Measurements from ENCODE around the gene STOX2. TPM values are rescaled to one million over a fixed set of nuclear protein-coding genes. Genes with fewer than 3 reads are reported as not detected.
"Not testable (repeated sequence)": the region's sequence is repeated elsewhere in the genome, so short reads cannot be mapped to it uniquely, and the experiment has no call there.

The STOX2 gene
- total and polyA plus RNA-seq, 9 donors, result 2.2 to 16.4 (median 6.4) TPM

DNA sequence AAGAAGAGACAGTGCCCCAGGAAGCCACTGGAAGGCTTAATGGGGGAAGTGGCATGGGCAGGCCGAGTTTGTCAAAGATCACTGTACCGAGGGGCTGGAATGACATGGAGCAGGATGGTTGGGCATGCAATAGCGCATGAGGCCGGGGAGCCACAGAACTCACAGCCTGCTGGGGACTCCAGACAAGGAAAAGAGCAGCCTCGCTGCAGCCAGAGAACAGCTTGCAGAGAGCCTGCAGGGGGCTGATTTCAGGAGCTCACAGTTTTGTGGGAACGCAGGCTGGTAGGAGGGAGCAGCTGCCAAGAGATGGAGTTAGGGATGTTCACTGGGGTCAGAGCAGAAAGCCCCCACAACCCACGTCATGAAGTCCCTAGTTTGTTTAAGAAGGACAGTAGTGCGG lies 45.4 kb downstream of the STOX2 start:
- Histone ChIP-seq H3K4me3 (no peak overlapping the region), H3K36me3 (no peaks in the 10 kb centered on the region), H3K9me3 (no peaks in the 10 kb centered on the region), H3K27me3 (no peaks in the 10 kb centered on the region), H3K27ac (no peak overlapping the region), H3K4me1 (ENCODE audit: insufficient read depth) (no peaks in the 10 kb centered on the region)
- no peak for DNase-seq
- intact Hi-C loops (cut with DNase I), result no loop called here
- TF ChIP-seq POLR2A (IDR thresholded peaks at IDR 0.05) (no peak), EP300 (IDR thresholded peaks at IDR 0.05) (no peak)
- TF ChIP-seq, protein P1, sequence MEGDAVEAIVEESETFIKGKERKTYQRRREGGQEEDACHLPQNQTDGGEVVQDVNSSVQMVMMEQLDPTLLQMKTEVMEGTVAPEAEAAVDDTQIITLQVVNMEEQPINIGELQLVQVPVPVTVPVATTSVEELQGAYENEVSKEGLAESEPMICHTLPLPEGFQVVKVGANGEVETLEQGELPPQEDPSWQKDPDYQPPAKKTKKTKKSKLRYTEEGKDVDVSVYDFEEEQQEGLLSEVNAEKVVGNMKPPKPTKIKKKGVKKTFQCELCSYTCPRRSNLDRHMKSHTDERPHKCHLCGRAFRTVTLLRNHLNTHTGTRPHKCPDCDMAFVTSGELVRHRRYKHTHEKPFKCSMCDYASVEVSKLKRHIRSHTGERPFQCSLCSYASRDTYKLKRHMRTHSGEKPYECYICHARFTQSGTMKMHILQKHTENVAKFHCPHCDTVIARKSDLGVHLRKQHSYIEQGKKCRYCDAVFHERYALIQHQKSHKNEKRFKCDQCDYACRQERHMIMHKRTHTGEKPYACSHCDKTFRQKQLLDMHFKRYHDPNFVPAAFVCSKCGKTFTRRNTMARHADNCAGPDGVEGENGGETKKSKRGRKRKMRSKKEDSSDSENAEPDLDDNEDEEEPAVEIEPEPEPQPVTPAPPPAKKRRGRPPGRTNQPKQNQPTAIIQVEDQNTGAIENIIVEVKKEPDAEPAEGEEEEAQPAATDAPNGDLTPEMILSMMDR (IDR thresholded peaks at IDR 0.05), result no peak
- 95 to 97% (median 96%) methylated on average over 8 of the region's 8 CpGs for WGBS, 3 donors

DNA sequence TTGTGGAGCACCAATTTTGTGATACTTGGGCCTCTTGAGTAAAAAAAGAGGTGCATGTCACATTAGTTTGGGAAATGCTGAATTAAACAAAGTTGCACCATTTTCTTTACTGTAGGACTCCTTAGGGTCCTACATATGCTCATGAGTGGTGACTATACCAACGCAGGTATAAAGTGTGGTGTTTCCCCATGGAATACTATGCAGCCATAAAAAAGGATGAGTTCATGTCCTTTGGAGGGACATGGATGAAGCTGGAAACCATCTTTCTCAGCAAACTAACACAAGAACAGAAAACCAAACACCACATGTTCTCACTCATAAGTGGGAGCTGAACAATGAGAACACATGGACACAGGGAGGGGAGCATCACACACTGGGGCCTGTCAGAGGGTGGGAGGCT lies 47.5 kb downstream of the STOX2 start:
- intact Hi-C loops (cut with DNase I); H3K4me1 ChIP-seq (ENCODE audit: insufficient read depth); H3K27ac ChIP-seq; H3K27me3 ChIP-seq; H3K36me3 ChIP-seq; H3K4me3 ChIP-seq; DNase-seq; H3K9me3 ChIP-seq: not testable (repeated sequence)
- 97 to 100% (median 99%) methylated on average over 1 of the region's 1 CpG for WGBS, 3 donors

DNA sequence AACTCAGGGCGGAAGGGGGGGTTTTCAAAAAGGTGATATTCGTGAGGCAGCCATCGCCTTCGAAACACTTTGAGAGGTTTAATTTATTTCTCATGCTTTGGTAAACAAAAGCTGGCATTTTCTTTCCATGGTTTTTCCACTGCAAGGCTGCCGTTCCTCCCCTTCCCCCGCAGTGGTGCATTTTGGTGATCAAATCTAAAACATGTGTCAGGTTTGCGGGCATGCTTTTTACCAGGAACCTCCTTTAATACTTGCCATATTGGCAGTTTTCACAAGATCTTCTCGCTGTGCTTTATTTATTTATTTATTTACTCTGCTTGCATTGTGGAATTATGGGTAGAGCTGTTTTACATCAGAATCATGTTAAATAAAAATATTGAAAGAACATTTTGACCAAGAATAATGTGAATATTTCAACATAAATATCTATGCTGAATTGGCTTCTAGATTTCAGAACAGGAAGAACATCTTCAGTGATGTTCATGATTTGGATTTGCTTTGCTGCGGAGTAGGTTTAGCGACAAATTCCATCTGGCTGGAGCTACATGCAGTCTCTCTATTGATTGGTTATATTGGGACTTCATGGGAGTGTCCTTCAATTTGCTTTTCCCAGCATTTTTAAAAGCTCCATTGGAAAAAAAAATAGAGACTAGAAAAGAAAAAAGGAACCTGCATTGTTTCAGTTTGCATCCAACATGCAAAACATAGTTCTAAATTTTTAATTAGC lies 54.4 kb downstream of the STOX2 start:
- no peak for TF ChIP-seq EP300 (IDR thresholded peaks at IDR 0.05)
- TF ChIP-seq POLR2A (IDR thresholded peaks at IDR 0.05), result no peak
- TF ChIP-seq, protein P1 (IDR thresholded peaks at IDR 0.05), result no peak
- Histone ChIP-seq H3K9me3 (no peaks in the 10 kb centered on the region), H3K27me3 (no peaks in the 10 kb centered on the region), H3K4me1 (ENCODE audit: insufficient read depth) (peaks cover 2% of the 10 kb centered on the region), H3K4me3 (no peak overlapping the region), H3K36me3 (no peaks in the 10 kb centered on the region), H3K27ac (no peak overlapping the region)
- intact Hi-C loops (cut with DNase I), result no loop called here
- 36 to 58% (median 49%) methylated on average over 10 of the region's 10 CpGs for whole genome bisulfite sequencing, 3 donors
- no peak for DNase-seq

DNA sequence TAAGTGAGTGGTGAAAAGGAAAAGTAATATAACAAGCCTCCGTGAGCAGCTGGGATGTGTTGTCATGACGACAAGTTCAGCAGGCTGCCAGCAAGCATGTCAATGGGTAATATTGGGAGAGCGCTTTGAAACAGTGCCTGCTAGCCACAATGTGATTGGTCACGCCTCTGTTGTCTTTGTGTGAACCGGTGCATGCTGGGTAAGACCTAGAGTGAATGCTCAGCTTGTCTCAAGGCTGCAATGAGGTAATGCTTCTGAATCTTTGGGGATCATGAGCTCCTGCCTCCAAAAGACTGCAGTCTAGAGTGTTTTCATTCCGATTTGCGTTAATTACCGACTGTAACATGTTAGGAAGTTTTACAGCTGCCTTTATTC lies 54.9 kb downstream of the STOX2 start:
- no peaks in the 10 kb centered on the region for H3K9me3 ChIP-seq

More for the DNA sequence above, 54.9 kb downstream of the STOX2 start:
- TF ChIP-seq EP300 (IDR thresholded peaks at IDR 0.05) (no peak), POLR2A (IDR thresholded peaks at IDR 0.05) (no peak)
- TF ChIP-seq, protein P1 (IDR thresholded peaks at IDR 0.05), result no peak
- no peaks in the 10 kb centered on the region for H3K27me3 ChIP-seq
- H3K4me3 ChIP-seq, result no peak overlapping the region
- peaks cover 2% of the 10 kb centered on the region for H3K4me1 ChIP-seq (ENCODE audit: insufficient read depth)
- intact Hi-C loops (cut with DNase I), result no loop called here
- 5 to 8% (median 5%) methylated on average over 8 of the region's 8 CpGs for WGBS, 3 donors
- peak; percentile 61 to 82 (median 66) for DNase-seq
- no peak overlapping the region for H3K27ac ChIP-seq
- no peaks in the 10 kb centered on the region for H3K36me3 ChIP-seq
